ENCODE data around the gene KRT84.

GRCh38 chr12:52414936-52415335 is 29.5 kb upstream of the KRT84 start:
- TF ChIP-seq NFIC (IDR thresholded peaks at IDR 0.05) (no peak), SMC3 (conservative IDR thresholded peaks at IDR 0.05; ENCODE audit: insufficient read depth, low read depth, low read length) (no peak), ELF1 (tag; IDR thresholded peaks at IDR 0.05) (no peak), BMI1 (IDR thresholded peaks at IDR 0.05; ENCODE audit: low read length) (no peak), CTCF (IDR thresholded peaks at IDR 0.05 in 2 of 3, conservative IDR thresholded peaks at IDR 0.05 in 1 of 3; ENCODE audit: insufficient read depth in 2 of 3, low read depth in 1 of 3, low read length in 3 of 3) (no peak), POLR2AphosphoS5 (IDR thresholded peaks at IDR 0.05; ENCODE audit: control insufficient read depth, insufficient read depth, low read depth, low read length) (no peak), POLR2AphosphoS2 (IDR thresholded peaks at IDR 0.05; ENCODE audit: low read length) (no peak), ZNF274 (IDR thresholded peaks at IDR 0.05; ENCODE audit: borderline replicate concordance, low read depth, low read length) (no peak), NRF1 (conservative IDR thresholded peaks at IDR 0.05 in 1 of 2, IDR thresholded peaks at IDR 0.05 in 1 of 2) (no peak), MTF1 (CRISPR knock-in tag; IDR thresholded peaks at IDR 0.05; ENCODE audit: borderline replicate concordance) (no peak)
- TF ChIP-seq, protein P1, sequence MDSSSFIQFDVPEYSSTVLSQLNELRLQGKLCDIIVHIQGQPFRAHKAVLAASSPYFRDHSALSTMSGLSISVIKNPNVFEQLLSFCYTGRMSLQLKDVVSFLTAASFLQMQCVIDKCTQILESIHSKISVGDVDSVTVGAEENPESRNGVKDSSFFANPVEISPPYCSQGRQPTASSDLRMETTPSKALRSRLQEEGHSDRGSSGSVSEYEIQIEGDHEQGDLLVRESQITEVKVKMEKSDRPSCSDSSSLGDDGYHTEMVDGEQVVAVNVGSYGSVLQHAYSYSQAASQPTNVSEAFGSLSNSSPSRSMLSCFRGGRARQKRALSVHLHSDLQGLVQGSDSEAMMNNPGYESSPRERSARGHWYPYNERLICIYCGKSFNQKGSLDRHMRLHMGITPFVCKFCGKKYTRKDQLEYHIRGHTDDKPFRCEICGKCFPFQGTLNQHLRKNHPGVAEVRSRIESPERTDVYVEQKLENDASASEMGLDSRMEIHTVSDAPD (CRISPR knock-in tag; IDR thresholded peaks at IDR 0.05), result no peak
- TF ChIP-seq, protein P2, sequence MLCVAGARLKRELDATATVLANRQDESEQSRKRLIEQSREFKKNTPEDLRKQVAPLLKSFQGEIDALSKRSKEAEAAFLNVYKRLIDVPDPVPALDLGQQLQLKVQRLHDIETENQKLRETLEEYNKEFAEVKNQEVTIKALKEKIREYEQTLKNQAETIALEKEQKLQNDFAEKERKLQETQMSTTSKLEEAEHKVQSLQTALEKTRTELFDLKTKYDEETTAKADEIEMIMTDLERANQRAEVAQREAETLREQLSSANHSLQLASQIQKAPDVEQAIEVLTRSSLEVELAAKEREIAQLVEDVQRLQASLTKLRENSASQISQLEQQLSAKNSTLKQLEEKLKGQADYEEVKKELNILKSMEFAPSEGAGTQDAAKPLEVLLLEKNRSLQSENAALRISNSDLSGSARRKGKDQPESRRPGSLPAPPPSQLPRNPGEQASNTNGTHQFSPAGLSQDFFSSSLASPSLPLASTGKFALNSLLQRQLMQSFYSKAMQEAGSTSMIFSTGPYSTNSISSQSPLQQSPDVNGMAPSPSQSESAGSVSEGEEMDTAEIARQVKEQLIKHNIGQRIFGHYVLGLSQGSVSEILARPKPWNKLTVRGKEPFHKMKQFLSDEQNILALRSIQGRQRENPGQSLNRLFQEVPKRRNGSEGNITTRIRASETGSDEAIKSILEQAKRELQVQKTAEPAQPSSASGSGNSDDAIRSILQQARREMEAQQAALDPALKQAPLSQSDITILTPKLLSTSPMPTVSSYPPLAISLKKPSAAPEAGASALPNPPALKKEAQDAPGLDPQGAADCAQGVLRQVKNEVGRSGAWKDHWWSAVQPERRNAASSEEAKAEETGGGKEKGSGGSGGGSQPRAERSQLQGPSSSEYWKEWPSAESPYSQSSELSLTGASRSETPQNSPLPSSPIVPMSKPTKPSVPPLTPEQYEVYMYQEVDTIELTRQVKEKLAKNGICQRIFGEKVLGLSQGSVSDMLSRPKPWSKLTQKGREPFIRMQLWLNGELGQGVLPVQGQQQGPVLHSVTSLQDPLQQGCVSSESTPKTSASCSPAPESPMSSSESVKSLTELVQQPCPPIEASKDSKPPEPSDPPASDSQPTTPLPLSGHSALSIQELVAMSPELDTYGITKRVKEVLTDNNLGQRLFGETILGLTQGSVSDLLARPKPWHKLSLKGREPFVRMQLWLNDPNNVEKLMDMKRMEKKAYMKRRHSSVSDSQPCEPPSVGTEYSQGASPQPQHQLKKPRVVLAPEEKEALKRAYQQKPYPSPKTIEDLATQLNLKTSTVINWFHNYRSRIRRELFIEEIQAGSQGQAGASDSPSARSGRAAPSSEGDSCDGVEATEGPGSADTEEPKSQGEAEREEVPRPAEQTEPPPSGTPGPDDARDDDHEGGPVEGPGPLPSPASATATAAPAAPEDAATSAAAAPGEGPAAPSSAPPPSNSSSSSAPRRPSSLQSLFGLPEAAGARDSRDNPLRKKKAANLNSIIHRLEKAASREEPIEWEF (CRISPR knock-in tag; IDR thresholded peaks at IDR 0.05), result no peak
